ENCODE measurements around the gene TDRD5. TPM values are rescaled to one million over a fixed set of nuclear protein-coding genes. Genes with fewer than 3 reads are reported as not detected.
A peak's percentile ranks its signal among the peaks of the same experiment; 100 is the strongest.
"Not testable (repeated sequence)": the region's sequence is repeated elsewhere in the genome, so short reads cannot be mapped to it uniquely, and the experiment has no call there.

TDRD5 gene
- total RNA-seq, 1 experiment from 2014 or later = not detected

- Histone ChIP-seq H3K4me3 (ENCODE audit: low read length) (no peak overlapping the region), H3K4me2 (ENCODE audit: low read depth, low read length, poor library complexity, severe bottlenecking) (no peak overlapping the region), H4K20me1 (ENCODE audit: insufficient read depth, low read depth, low read length) (no peaks in the 10 kb centered on the region), H3K9me2 (replicated peaks; ENCODE audit: insufficient read depth, low read length) (no peaks in the 10 kb centered on the region), H3K9me3 (ENCODE audit: low read length) (no peaks in the 10 kb centered on the region), H3K9ac (ENCODE audit: low read length) (no peak overlapping the region), H3K27ac (ENCODE audit: low read length) (no peak overlapping the region), H3K27me3 (ENCODE audit: low read length) (no peaks in the 10 kb centered on the region), H2AFZ (ENCODE audit: low read length) (no peak overlapping the region), H3K79me2 (ENCODE audit: low read length) (no peaks in the 10 kb centered on the region), H3K36me3 (ENCODE audit: insufficient read depth, low read length) (no peaks in the 10 kb centered on the region), H3K4me1 (ENCODE audit: low read length) (no peaks in the 10 kb centered on the region)
- no peak for DNase-seq
Measured at GRCh38 chr1:179637211-179637860, 45.7 kb downstream of the TDRD5 start.

DNA sequence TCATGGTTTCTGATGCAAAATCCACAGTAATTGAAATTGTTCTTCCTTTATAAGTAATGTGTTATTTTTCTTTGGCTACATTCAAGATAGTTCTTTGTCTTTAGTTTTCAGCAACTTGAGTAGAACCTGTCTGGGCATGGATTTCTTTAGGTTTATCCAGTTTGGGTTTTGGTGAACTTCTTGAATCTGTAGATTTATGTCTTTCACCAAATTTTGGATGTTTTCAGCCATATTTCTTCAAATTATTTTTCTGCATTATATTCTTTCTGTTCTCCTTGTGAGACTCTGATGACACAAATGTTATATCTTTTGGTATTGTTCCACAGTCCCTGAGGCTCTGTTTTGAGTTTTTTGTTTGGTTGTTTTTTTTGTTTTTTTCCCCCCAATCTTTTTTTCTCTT lies 69.4 kb downstream of the TDRD5 start:
- DNase-seq = no peak
- no peak overlapping the region for H3K4me3 ChIP-seq (ENCODE audit: low read length)

DNA sequence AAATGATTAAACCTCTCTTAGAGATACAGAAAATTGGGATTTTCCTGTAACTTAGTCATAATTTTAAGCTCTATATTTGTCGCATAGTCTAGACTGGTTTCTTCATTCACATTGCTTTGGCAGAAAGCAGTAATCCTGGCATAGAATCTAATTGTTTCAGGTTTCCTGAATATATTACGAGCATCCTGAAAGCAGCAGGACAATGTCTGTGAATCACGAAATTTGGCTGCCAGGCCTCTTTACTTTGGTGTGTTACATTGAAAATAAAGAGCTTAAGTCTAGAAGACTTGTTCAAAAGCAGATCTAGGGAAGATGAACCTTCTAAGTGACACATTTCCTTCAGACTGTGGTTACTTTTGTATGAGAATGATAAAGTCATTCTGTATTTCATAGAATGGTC lies 72.2 kb downstream of the TDRD5 start:
- Histone ChIP-seq H3K4me1 (ENCODE audit: low read length) (no peaks in the 10 kb centered on the region), H3K27ac (ENCODE audit: low read length) (no peak overlapping the region), H3K27me3 (ENCODE audit: low read length) (no peaks in the 10 kb centered on the region), H2AFZ (ENCODE audit: low read length) (no peak overlapping the region), H3K36me3 (ENCODE audit: insufficient read depth, low read length) (no peaks in the 10 kb centered on the region), H3K4me3 (ENCODE audit: low read length) (no peak overlapping the region), H3K9me3 (ENCODE audit: low read length) (no peaks in the 10 kb centered on the region), H3K9me2 (replicated peaks; ENCODE audit: insufficient read depth, low read length) (no peaks in the 10 kb centered on the region), H4K20me1 (ENCODE audit: insufficient read depth, low read depth, low read length) (no peaks in the 10 kb centered on the region), H3K79me2 (ENCODE audit: low read length) (no peaks in the 10 kb centered on the region), H3K9ac (ENCODE audit: low read length) (no peak overlapping the region), H3K4me2 (ENCODE audit: low read depth, low read length, poor library complexity, severe bottlenecking) (no peak overlapping the region)
- no peak for DNase-seq

More for the DNA sequence above, 69.4 kb downstream of the TDRD5 start:
- Histone ChIP-seq H3K4me2 (ENCODE audit: low read depth, low read length, poor library complexity, severe bottlenecking) (no peak overlapping the region), H2AFZ (ENCODE audit: low read length) (no peak overlapping the region), H3K79me2 (ENCODE audit: low read length) (no peaks in the 10 kb centered on the region), H3K4me1 (ENCODE audit: low read length) (no peaks in the 10 kb centered on the region), H4K20me1 (ENCODE audit: insufficient read depth, low read depth, low read length) (no peaks in the 10 kb centered on the region), H3K9me2 (replicated peaks; ENCODE audit: insufficient read depth, low read length) (no peaks in the 10 kb centered on the region), H3K27me3 (ENCODE audit: low read length) (no peaks in the 10 kb centered on the region), H3K9me3 (ENCODE audit: low read length) (no peaks in the 10 kb centered on the region), H3K9ac (ENCODE audit: low read length) (no peak overlapping the region), H3K27ac (ENCODE audit: low read length) (no peak overlapping the region), H3K36me3 (ENCODE audit: insufficient read depth, low read length) (no peaks in the 10 kb centered on the region)

- no peak overlapping the region for H2AFZ ChIP-seq (ENCODE audit: low read length)
- H3K27me3 ChIP-seq (ENCODE audit: low read length) = no peaks in the 10 kb centered on the region; the same call in 1 of the 2 replicates
- no peaks in the 10 kb centered on the region for H3K79me2 ChIP-seq (ENCODE audit: low read length)
- no peak overlapping the region for H3K9ac ChIP-seq (ENCODE audit: low read length)
- no peaks in the 10 kb centered on the region for H3K4me1 ChIP-seq (ENCODE audit: low read length)
- no peak overlapping the region for H3K4me2 ChIP-seq (ENCODE audit: low read depth, low read length, poor library complexity, severe bottlenecking)
- H3K36me3 ChIP-seq (ENCODE audit: insufficient read depth, low read length) = no peaks in the 10 kb centered on the region
- no peak for DNase-seq
- no peak overlapping the region for H3K4me3 ChIP-seq (ENCODE audit: low read length)
- no peaks in the 10 kb centered on the region for H3K9me3 ChIP-seq (ENCODE audit: low read length)
- no peaks in the 10 kb centered on the region for H4K20me1 ChIP-seq (ENCODE audit: insufficient read depth, low read depth, low read length)
- no peak overlapping the region for H3K27ac ChIP-seq (ENCODE audit: low read length)
- H3K9me2 ChIP-seq (replicated peaks; ENCODE audit: insufficient read depth, low read length) = no peaks in the 10 kb centered on the region
Measured at GRCh38 chr1:179677882-179678281, 86.2 kb downstream of the TDRD5 start.

GRCh38 chr1:179694530-179694929 lies 102.9 kb downstream of the TDRD5 start:
- not testable (repeated sequence) for DNase-seq; H4K20me1 ChIP-seq (ENCODE audit: insufficient read depth, low read depth, low read length); H3K9ac ChIP-seq (ENCODE audit: low read length); H3K4me3 ChIP-seq (ENCODE audit: low read length); H3K4me2 ChIP-seq (ENCODE audit: low read depth, low read length, poor library complexity, severe bottlenecking); H3K9me3 ChIP-seq (ENCODE audit: low read length); H3K9me2 ChIP-seq (replicated peaks; ENCODE audit: insufficient read depth, low read length); H2AFZ ChIP-seq (ENCODE audit: low read length); H3K36me3 ChIP-seq (ENCODE audit: insufficient read depth, low read length); H3K79me2 ChIP-seq (ENCODE audit: low read length); H3K27ac ChIP-seq (ENCODE audit: low read length); H3K27me3 ChIP-seq (ENCODE audit: low read length); H3K4me1 ChIP-seq (ENCODE audit: low read length)

DNA sequence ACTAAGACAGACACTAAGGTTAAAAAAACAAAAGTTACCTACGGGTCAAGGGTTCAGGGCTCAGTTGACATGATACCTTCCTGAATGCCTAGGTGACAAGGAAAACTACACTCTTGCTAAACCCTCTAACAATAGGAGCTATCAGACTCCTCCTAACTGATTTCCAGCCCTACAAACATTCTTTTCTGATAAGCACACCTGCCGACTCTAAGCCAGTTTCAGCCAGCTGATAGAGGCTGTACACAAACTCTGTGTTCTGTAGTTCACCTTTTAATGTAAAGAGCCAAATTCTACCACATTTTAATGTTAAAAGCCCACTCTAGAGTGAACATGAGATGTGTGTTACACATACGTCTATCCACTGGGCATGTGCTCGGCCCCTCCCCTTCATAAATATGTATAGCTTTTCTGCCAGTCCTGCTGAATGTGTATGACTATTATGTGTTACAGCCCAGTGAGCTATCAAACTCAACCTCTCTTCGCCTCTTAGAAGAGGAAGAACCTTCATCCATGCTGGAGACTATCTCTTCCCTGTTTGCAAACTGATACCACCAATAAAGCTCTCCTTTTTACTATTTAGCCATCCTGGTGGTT lies 111.4 kb downstream of the TDRD5 start:
- Histone ChIP-seq H3K9me2 (replicated peaks; ENCODE audit: insufficient read depth, low read length) (no peaks in the 10 kb centered on the region), H4K20me1 (ENCODE audit: insufficient read depth, low read depth, low read length) (no peaks in the 10 kb centered on the region), H3K9me3 (ENCODE audit: low read length) (no peaks in the 10 kb centered on the region), H3K4me2 (ENCODE audit: low read depth, low read length, poor library complexity, severe bottlenecking) (no peak overlapping the region), H3K27ac (ENCODE audit: low read length) (no peak overlapping the region), H2AFZ (ENCODE audit: low read length) (no peak overlapping the region), H3K4me3 (ENCODE audit: low read length) (no peak overlapping the region), H3K4me1 (ENCODE audit: low read length) (0 out of 2 replicates have a peak, but pooled peaks cover 2% of the 10 kb centered on the region), H3K36me3 (ENCODE audit: insufficient read depth, low read length) (no peaks in the 10 kb centered on the region), H3K27me3 (ENCODE audit: low read length) (no peaks in the 10 kb centered on the region), H3K79me2 (ENCODE audit: low read length) (no peaks in the 10 kb centered on the region), H3K9ac (ENCODE audit: low read length) (no peak overlapping the region)
- DNase-seq = no peak

DNA sequence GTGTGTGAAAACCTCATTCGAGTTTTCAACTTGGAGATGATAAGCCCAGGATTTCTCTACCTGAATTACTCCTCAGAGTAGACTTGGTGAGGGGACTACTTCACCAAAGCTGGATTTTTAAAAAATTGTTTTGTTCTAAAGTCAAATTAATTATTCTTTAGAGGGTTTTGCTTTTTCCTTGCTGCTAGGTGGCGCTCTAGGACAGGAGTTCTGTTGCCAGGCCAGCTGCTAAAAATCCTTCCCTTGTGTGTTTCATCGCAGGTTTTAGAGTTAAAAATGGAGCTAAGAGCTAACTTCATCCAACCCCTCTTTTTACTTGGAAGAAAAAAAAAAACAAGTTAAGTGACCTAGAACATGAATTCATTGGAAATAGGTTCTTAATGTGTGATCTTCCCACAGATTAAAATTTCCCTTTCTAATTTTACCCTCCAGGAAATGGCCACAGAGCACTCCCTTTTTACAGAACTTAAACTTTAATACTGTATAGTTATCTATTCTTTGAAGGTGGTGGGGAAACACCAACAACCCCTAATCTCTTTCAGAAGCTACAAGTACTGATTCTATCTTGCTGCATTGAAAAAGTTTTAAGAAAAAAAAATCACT lies 114.8 kb downstream of the TDRD5 start:
- Histone ChIP-seq H3K36me3 (ENCODE audit: insufficient read depth, low read length) (no peaks in the 10 kb centered on the region), H2AFZ (ENCODE audit: low read length) (no peak overlapping the region), H3K27ac (ENCODE audit: low read length) (no peak overlapping the region)

DNA sequence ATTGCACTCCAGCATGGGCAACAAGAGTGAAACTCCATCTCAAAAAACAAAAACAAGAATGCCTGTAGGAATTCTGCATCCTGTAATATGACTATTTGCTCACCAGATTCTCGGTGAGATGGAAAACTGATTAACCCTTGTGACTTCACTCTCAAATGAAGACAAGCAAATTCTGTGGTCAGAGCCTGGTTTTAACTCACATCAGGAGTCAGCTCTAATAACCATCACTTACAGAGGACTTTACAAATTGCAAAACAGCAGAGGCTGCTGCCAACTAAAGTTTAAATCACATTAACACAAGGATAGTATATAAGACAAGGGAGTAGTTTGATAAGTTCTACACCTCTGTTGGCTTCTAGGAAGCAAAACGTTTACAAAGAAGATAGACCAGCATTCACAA lies 115.8 kb downstream of the TDRD5 start:
- Histone ChIP-seq H3K27me3 (ENCODE audit: low read length) (no peaks in the 10 kb centered on the region), H4K20me1 (ENCODE audit: insufficient read depth, low read depth, low read length) (no peaks in the 10 kb centered on the region), H3K9me2 (replicated peaks; ENCODE audit: insufficient read depth, low read length) (no peaks in the 10 kb centered on the region), H3K79me2 (ENCODE audit: low read length) (no peaks in the 10 kb centered on the region), H3K27ac (ENCODE audit: low read length) (no peak overlapping the region), H3K9ac (ENCODE audit: low read length) (no peak overlapping the region), H3K9me3 (ENCODE audit: low read length) (no peaks in the 10 kb centered on the region), H3K4me2 (ENCODE audit: low read depth, low read length, poor library complexity, severe bottlenecking) (no peak overlapping the region), H2AFZ (ENCODE audit: low read length) (no peak overlapping the region), H3K36me3 (ENCODE audit: insufficient read depth, low read length) (no peaks in the 10 kb centered on the region), H3K4me1 (ENCODE audit: low read length) (0 out of 2 replicates have a peak, but pooled peaks cover 2% of the 10 kb centered on the region), H3K4me3 (ENCODE audit: low read length) (no peak overlapping the region)
- DNase-seq = no peak

More for the DNA sequence above, 114.8 kb downstream of the TDRD5 start:
- H3K4me3 ChIP-seq (ENCODE audit: low read length) = no peak overlapping the region
- H3K9ac ChIP-seq (ENCODE audit: low read length) = no peak overlapping the region
- H3K9me3 ChIP-seq (ENCODE audit: low read length) = no peaks in the 10 kb centered on the region
- H3K79me2 ChIP-seq (ENCODE audit: low read length) = no peaks in the 10 kb centered on the region
- no peaks in the 10 kb centered on the region for H3K27me3 ChIP-seq (ENCODE audit: low read length)
- no peak overlapping the region for H3K4me2 ChIP-seq (ENCODE audit: low read depth, low read length, poor library complexity, severe bottlenecking)
- H3K4me1 ChIP-seq (ENCODE audit: low read length) = 0 out of 2 replicates have a peak, but pooled peaks cover 2% of the 10 kb centered on the region
- no peaks in the 10 kb centered on the region for H3K9me2 ChIP-seq (replicated peaks; ENCODE audit: insufficient read depth, low read length)
- DNase-seq = peak; percentile 88
- no peaks in the 10 kb centered on the region for H4K20me1 ChIP-seq (ENCODE audit: insufficient read depth, low read depth, low read length)

All from Karpas-422 (cell line).